GM12878 (cell line): Measurements from ENCODE around the gene RHNO1.

Experiments
- JUND ChIP-seq: IDR thresholded peaks from 2 replicates; pipeline ENCODE4 v1.6.1; 2012; ENCODE audit warnings: low read depth, mild to moderate bottlenecking, low read length, improper control_type of control experiment, moderate library complexity
- POLR2A ChIP-seq: IDR thresholded peaks from 2 replicates; pipeline ENCODE4 v1.6.1; 2011; ENCODE audit warnings: low read depth, mild to moderate bottlenecking, low read length
- SREBF2 ChIP-seq: IDR thresholded peaks from 2 replicates; pipeline ENCODE4 v1.6.1; 2012; ENCODE audit warnings: mild to moderate bottlenecking, low read length
- TARDBP ChIP-seq: IDR thresholded peaks from 2 replicates; pipeline ENCODE4 v1.6.1; 2016; ENCODE audit warnings: borderline replicate concordance
- TF ChIP-seq, protein P1 (sequence below): fragments of 450-650 bp; IDR thresholded peaks from 2 replicates; pipeline ENCODE4 v1.6.1; 2017; ENCODE audit warnings: antibody characterized with exemption, mild to moderate bottlenecking, moderate library complexity

- TF ChIP-seq POLR2A (no peak), SREBF2 (no peak), TARDBP (no peak), JUND (no peak)
- TF ChIP-seq, protein P1, sequence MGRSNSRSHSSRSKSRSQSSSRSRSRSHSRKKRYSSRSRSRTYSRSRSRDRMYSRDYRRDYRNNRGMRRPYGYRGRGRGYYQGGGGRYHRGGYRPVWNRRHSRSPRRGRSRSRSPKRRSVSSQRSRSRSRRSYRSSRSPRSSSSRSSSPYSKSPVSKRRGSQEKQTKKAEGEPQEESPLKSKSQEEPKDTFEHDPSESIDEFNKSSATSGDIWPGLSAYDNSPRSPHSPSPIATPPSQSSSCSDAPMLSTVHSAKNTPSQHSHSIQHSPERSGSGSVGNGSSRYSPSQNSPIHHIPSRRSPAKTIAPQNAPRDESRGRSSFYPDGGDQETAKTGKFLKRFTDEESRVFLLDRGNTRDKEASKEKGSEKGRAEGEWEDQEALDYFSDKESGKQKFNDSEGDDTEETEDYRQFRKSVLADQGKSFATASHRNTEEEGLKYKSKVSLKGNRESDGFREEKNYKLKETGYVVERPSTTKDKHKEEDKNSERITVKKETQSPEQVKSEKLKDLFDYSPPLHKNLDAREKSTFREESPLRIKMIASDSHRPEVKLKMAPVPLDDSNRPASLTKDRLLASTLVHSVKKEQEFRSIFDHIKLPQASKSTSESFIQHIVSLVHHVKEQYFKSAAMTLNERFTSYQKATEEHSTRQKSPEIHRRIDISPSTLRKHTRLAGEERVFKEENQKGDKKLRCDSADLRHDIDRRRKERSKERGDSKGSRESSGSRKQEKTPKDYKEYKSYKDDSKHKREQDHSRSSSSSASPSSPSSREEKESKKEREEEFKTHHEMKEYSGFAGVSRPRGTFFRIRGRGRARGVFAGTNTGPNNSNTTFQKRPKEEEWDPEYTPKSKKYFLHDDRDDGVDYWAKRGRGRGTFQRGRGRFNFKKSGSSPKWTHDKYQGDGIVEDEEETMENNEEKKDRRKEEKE: no peak
Measured at GRCh38 chr12:2936301-2936700, 59.3 kb downstream of the RHNO1 start.
